K562 (cell line): ENCODE measurements around the gene RBM45.

Experiments
- CEBPB ChIP-seq: fragments of 450-650 bp; IDR thresholded peaks from 2 replicates; pipeline ENCODE4 v1.6.1; 2016; ENCODE audit warnings: missing genetic modification characterization, missing compliant biosample characterization
- FOXM1 ChIP-seq, 2 experiments: fragments of 450-650 bp in 1 of 2; sonication (generic) in 1 of 2; formaldehyde crosslinking in 1 of 2; IDR thresholded peaks; 2 replicates each; pipeline versions ENCODE4 v1.6.1 to v1.9.0; 2017 to 2022; ENCODE audit warnings: low read depth in 2 of 2, mild to moderate bottlenecking in 2 of 2, missing genetic modification reagents in 1 of 2, moderate library complexity in 1 of 2
- USF2 ChIP-seq: sonication (generic); formaldehyde crosslinking; IDR thresholded peaks from 2 replicates; pipeline ENCODE4 v1.5.0; 2020; ENCODE audit warnings: missing genetic modification reagents
- ZHX1 ChIP-seq: fragments of 150-350 bp; conservative IDR thresholded peaks from 2 replicates; pipeline ENCODE4 v1.6.1; 2014; ENCODE audit warnings: low read length

GRCh38 chr2:178108176-178108575 is 4.1 kb upstream of the RBM45 start:
- TF ChIP-seq CEBPB (no peak), FOXM1 (IDR thresholded peaks at IDR 0.05; ENCODE audit: low read depth) (no peak), FOXM1 (CRISPR knock-in tag; IDR thresholded peaks at IDR 0.05; ENCODE audit: low read depth) (no peak), ZHX1 (no peak), USF2 (CRISPR knock-in tag) (no peak)
